Activated CD4-positive, alpha-beta T cell treated with anti-CD3 and anti-CD28 coated beads for 48 hours (primary cell): ENCODE results near the gene BRINP2.

Experiments used
- DNase-seq: peaks from one replicate; pipeline ENCODE4 v3.0.0-alpha.2; 2020

BRINP2 gene

GRCh38 chr1:177223359-177223758, 52.6 kb downstream of the BRINP2 start:
- DNase-seq = no peak

GRCh38 chr1:177227978-177228692, 57.4 kb downstream of the BRINP2 start:
- DNase-seq = no peak

DNA sequence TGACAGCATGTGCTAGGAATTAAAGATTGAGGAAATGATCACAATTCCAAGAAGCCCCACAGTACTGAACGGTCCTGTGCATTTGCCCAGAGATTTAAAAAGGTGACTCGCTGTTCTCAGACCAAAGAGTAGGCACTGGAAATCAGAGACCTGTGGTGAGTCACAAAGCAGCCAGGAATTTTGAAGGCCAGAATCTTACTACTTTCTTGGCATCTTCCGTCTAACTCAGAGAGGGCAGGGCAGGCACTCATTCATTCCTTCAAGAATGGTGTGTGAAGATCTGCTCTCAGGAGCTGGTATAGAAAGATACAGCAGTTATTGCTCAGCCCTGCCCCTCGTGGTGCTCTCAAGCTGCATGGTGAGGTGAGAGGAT, 57.9 kb downstream of the BRINP2 start:
- no peak for DNase-seq

DNA sequence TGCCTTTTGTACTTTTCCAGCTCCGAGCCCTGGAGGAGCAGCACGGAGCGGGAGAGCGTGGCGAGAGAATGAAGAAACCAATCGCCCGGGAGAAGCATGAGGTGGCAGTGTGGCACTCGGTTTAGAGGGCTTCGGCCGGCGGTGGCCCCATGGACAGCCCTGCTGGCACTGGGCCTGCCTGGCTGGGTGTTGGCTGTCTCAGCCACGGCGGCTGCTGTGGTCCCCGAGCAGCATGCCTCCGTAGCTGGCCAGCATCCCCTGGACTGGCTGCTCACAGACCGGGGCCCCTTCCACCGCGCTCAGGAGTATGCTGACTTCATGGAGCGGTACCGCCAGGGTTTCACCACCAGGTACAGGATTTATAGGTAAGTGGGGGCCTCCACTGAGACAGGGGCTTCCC, 59.0 kb downstream of the BRINP2 start:
- no peak for DNase-seq

DNA sequence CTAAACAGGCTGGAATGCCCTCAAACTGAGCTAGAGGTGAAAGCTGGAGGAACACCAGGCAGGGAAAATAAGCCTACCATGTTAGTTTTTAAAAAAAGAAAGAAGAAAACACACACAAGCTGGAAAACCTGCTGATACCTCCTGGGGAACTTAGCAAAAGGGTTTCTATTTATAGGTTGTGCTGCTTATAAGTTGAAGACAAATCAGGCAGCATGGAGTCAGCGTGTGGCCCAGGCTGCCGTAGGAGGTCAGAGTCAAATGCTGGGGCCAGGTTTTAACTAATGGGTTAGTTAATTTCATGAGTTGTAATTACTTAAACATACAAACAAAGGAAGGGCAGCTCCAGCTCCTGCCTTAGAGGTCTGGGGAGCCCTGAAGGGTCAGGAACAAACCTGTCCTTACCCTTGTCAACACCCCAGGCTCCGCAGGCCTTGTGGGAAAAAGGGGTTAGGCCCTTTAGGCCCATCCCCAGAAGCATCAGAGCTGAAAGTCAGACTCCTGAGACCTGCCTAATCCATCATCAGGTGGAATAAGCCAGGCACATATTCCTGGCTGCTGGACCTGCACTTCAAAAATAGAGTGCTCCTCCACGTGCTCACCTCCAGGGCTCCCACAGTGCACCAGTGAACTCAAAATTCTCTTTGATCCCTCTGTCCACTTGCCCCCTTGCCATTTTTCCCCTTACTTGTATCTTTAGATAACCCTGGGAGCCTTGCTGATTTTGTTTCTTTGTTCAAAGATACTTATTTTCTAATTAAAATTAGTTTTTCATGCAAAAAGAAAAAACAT, 59.7 kb downstream of the BRINP2 start:
- no peak for DNase-seq

- DNase-seq = no peak
Measured at GRCh38 chr1:177235350-177235749, 64.6 kb downstream of the BRINP2 start.

DNA sequence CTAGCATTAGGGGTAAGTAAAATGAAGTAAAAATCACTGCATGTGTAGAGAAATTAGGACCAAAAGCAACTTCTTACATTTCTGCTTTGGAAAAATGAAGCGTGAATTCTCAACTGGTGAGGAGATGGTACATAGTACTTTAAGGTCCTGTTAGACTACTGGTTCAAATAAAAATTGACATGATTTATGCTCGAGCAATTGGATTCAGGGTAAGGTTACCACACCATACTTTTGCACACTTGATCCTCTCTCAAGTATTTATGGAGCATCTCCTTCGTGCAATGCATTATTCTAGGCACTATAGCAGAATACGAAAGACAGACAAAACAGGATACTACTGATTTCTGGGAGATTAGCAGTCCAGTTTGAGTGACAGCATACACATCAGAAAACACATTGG, 66.2 kb downstream of the BRINP2 start:
- DNase-seq = no peak

- DNase-seq = no peak
Measured at GRCh38 chr1:177238967-177239366, 68.2 kb downstream of the BRINP2 start.

DNA sequence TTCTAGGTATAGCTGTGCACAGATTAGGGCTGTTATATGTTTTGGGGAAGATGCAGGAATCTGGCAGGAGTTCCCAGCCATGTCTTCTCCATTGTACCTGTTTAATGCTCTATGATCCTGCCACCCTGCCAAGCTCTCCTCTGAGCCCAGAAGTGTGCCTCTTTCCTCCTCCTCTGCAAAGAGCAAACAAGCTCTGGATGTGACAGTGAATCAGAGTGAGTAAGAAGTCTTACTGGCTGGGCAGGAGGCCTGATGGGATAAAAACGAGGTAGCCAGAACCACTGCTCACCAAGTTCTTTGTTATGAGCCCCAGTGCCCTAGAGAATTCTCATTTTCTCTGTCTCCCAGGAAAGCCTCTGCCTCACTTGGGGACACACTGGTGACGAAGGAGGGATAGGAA, 69.0 kb downstream of the BRINP2 start:
- DNase-seq = no peak

- no peak for DNase-seq
Measured at GRCh38 chr1:177243773-177244172, 73.0 kb downstream of the BRINP2 start.

- no peak for DNase-seq
Measured at GRCh38 chr1:177246710-177247580, 76.2 kb downstream of the BRINP2 start.

DNA sequence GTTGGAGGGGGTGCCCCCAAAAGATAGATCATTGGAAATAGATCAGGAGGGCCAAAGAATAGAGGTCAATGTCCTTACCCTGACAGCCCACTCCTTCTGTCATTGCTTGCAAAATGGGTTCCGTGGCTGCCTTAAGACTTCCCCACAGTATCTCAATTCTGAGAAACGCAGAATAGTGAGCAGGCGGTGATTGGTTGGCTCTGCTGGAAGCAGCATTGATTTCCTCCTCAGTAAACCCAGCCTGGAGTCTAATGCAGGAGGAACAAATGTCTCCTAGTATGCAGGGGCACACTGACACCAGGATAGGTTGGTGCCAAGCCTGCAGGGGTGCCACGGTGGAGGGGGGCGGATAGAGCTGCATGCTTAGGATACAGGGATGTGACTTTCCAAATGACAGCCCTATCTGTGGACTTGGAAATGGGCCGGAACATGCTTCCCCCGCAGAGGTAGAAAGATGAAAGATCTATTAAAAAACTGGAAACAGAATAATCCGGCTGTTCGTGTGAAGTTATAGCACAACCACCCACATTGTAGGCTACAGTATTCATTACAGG, 76.9 kb downstream of the BRINP2 start:
- DNase-seq = no peak

DNA sequence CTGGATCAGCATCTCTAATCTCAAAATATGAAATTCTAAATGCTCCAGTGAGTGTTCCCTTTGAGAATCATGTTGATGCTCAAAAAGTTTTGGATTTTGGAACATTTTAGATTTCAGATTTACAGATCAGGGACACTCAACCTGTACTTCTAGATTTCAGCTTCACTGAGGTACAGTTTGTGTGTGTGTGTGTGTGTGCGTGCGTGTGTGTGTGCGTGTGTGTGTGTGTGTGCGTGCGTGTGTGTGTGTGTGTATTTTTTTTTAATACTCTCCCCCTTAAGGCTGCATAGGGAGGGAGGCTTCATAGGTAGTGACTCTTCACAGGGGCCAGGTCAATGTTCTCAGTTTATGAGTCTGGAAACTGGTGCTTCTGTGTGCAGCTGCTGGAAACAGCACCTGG, 77.5 kb downstream of the BRINP2 start:
- no peak for DNase-seq

GRCh38 chr1:177249231-177249630, 78.5 kb downstream of the BRINP2 start:
- no peak for DNase-seq

DNA sequence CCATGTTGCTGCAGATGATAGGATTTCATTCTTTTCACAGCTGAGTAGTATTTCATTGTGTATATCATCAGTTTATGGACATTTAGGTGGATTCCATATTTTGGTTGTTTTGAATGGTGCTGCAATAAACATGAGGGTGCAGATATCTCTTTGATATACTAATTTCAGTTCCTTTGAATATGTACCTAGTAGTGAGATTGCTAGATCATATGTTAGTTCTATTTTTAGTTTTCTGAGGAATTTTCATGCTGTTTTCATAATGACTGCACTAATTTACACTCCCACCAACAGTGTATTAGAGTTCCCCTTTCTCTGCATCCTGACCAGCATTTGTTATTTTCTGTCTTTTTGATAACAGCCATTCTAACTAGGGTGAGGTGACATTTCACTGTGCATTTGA, 82.1 kb downstream of the BRINP2 start:
- DNase-seq = no peak

GRCh38 chr1:177255411-177255810, 84.7 kb downstream of the BRINP2 start:
- DNase-seq = no peak

- peak; percentile 18 for DNase-seq
Measured at GRCh38 chr1:177256153-177257075, 85.7 kb downstream of the BRINP2 start.

DNA sequence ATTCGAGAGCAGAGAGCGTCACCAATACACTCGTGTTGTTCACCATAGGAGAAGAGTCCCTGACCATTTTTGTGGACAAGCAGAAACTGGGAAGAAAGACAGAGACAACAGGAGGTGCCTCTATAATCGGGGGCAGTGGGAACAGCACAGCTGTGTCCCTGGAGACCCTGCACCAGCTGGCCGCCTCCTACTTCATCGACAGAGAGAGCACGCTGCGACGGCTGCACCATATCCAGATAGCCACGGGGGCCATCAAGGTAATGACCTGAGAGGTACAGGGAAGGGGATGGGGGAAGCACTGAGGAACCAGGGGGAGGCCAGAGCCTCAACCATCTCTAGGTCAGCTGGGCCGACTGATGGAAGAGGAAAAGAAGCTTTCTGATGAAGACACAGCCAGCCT, 86.4 kb downstream of the BRINP2 start:
- DNase-seq = no peak

DNA sequence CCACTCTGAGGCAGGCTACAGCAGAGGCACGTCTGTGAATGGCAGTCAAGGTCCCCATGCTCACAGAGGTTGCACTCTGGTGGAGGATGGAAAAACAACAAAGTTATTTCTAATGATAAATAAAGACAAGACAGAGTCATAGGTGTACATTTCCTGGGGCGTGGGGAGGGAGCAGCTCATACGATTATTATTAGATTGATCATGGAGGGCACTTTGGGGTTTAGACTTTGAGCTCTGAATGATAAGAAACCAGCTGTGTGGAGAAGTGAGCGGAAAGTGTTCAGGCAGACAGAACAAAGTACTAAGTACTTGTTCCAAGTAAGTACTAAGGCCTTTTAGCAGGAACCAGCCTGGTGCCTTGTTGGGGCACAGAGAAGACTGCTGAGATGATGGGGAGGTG, 86.8 kb downstream of the BRINP2 start:
- DNase-seq = no peak

DNA sequence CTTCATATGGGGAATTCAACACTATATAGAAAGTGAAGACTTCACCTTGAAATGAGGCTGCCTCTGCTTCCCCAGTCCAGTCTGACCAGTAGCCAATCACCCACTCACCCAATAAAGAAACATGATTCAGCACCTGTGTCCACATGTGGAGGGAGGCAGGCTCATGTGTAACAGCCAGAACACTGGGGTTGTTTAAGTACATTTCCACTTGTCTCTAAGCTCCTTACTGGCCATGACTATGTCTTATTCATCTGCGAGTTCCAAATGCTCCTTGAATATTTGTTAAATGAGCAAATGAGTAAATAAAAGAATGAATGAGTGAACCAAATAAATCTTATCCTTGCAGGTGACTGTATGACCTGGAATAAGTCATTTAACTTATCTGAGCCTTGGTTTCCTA, 100.1 kb downstream of the BRINP2 start:
- no peak for DNase-seq

DNA sequence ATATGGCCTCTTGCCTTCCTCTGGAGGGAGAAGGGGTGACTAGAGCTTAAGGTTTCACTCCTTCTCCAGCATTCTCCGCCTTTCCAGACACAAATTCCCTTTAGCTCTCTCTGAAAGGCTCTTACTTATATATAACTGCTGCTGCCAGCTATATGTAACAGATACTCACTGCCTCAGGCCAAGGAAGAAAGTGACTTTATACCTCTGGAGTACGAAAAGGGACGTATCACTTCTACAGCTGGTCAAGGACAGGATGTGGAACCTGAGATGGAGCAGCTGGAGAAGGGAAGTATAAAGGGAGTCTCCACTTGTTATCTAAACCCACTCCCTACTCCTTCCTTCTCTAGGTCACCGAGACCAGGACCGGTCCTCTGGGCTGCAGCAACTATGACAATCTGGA, 102.4 kb downstream of the BRINP2 start:
- no peak for DNase-seq

DNA sequence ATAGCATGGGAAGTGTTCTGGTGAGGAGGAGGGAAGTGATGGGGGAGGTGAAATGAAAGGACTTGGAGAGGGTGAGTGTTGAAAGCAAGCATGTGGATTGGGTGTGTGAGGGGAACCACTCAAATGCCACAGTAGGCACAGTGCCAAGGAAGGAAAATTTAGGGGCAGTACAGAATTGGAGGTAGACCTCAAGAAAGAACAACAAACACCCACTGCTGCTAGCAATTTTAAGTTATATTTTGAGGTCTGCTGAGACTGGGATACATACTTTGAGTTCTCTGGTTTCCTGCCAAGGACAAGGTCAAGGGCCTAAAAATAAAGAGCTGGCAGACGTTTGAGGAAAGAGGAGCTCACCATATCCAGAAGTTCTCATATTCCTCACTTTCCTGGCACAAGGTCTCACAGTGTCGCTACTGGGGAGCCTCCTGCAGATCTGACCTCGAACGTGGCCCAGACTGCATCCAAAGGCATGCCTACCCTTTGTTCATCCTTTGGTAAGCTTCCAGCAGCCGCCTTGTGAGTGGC, 104.0 kb downstream of the BRINP2 start:
- DNase-seq = no peak
